Measurements from ENCODE around the gene BLOC1S3.

- no peak for TF ChIP-seq CTCF (conservative IDR thresholded peaks at IDR 0.05; ENCODE audit: low read depth, low read length)
- TF ChIP-seq MAFK (IDR thresholded peaks at IDR 0.05; ENCODE audit: low read depth, low read length), result no peak
- TF ChIP-seq POLR2A (IDR thresholded peaks at IDR 0.05; ENCODE audit: low read depth, low read length), result no peak
- TF ChIP-seq CHD1 (IDR thresholded peaks at IDR 0.05; ENCODE audit: low read depth, low read length), result no peak
- no peak for TF ChIP-seq RAD21 (IDR thresholded peaks at IDR 0.05; ENCODE audit: low read length)
- no peak for TF ChIP-seq SMC3 (IDR thresholded peaks at IDR 0.05; ENCODE audit: low read depth, low read length)
- TF ChIP-seq RCOR1 (IDR thresholded peaks at IDR 0.05; ENCODE audit: insufficient replicate concordance, low read length), result no peak
- TF ChIP-seq USF2 (IDR thresholded peaks at IDR 0.05; ENCODE audit: low read depth, low read length), result no peak
- TF ChIP-seq CEBPB (IDR thresholded peaks at IDR 0.05; ENCODE audit: low read depth, low read length), result no peak
- no peak for TF ChIP-seq MAZ (IDR thresholded peaks at IDR 0.05; ENCODE audit: borderline replicate concordance, low read depth, low read length)
- TF ChIP-seq RFX5 (IDR thresholded peaks at IDR 0.05; ENCODE audit: low read depth, low read length), result no peak
- TF ChIP-seq MXI1 (IDR thresholded peaks at IDR 0.05; ENCODE audit: borderline replicate concordance, low read depth, low read length), result no peak
Observed at GRCh38 chr19:45144431-45145269, 33.9 kb upstream of the BLOC1S3 start.
